ENCODE data around the gene KCNF1. TPM values are rescaled to one million over a fixed set of nuclear protein-coding genes. Genes with fewer than 3 reads are reported as not detected.

Gene KCNF1, protein sequence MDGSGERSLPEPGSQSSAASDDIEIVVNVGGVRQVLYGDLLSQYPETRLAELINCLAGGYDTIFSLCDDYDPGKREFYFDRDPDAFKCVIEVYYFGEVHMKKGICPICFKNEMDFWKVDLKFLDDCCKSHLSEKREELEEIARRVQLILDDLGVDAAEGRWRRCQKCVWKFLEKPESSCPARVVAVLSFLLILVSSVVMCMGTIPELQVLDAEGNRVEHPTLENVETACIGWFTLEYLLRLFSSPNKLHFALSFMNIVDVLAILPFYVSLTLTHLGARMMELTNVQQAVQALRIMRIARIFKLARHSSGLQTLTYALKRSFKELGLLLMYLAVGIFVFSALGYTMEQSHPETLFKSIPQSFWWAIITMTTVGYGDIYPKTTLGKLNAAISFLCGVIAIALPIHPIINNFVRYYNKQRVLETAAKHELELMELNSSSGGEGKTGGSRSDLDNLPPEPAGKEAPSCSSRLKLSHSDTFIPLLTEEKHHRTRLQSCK
- polyA plus RNA-seq (ENCODE audit: insufficient read length) = 3.7 TPM

DNA sequence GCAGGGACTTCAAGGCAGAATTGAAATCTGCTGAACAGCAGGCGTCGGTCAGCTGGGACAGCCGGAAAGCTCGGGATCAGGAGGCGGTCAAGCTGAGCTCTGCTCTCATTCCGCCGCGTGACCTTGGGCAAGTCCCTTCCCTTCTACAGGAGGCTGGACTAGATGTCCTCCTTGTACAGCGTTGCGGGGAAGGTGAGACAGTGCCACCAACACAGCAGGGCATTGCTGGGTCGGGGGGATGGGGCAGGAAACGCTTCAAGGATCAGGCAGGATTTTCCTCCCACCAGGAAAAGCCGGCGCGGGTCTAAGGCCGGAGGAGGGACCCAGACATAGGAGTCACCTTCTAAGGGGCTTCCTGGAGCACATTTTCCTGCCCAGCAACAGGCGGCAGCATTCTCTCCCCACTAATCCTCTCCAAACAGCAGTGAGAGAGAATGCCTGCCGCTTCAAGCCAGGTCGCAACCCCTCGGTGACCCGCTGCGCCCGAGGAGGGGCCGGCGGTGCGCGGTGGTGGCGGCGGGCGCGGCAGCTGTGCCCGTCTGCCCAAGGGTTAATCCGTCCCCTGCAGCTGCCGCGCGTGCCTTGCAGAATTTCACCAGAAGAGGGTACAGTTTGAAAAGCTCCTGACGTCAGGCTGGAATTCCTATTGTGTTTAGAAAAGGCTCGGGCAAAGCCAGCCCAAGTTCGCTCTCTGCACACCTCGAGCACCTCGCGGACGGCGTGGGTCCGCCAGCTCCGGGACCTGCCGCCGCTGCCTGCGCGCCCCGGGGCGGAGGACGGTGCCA lies at the start of gene KCNF1:
KCNF1 (plus strand) TSS at position 644 of the 785 bp plus-strand sequence. CDS start 493 bp downstream, outside the sequence.
- peak; percentile 40 for DNase-seq

DNA sequence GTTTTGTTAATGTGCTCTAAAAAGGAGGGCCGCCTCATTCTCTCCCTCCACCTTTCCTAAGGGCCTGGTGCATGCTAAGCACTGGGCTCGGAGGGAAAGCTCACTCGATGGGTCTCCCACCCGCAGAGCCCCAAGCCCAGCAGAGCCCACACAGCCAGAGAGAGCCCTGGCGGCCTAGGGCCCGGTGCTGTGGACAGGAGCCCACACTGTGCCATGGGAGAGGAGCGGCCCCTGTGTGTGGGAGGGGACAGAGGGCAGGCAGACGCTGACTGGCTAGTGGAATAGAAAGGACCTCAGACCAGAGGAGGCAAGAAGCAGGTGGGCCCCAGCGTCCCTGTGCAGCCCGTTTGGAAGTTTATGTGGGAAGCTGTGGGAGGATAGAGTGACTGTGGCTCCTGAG lies 49.4 kb upstream of the KCNF1 start:
- DNase-seq = no peak

DNA sequence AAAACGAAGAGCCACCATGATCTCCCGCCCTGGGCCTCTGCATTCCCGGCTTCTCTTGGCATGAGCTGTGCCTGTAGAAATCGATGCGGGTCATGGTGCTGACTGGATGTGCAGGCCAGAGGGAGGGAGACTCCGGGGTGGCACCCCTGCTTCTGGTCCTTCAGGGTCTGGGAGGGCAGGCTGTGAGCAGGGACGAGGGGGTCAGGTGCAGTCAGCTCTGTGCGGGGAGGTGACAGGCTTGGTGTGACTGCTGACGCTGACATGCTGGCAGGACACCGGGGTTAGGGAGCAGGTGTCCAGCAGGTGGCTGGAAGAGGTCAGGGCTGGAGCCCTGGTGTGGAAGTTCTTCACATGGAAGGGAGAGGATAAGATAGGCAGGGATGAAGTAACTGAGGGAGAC lies 48.7 kb upstream of the KCNF1 start:
- no peak for DNase-seq

DNA sequence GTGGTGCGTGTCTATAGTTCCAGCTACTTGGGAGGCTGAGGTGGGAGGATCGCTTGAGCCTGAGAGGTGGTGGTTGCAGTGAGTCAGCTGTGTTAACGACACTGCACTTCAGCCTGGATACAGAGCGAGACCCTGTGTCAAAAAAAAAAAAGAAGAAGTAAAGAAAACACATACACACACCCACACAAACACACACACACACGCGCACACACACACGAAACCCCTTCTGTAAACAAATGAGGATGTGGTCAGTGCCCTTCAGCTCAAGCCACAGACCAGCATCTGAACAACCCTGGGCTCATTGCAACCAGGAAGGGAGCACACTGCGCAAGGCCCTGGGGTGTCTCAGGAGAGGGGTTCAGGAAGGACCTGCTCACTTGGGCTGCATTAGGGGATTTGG lies 47.9 kb upstream of the KCNF1 start:
- DNase-seq = no peak

DNA sequence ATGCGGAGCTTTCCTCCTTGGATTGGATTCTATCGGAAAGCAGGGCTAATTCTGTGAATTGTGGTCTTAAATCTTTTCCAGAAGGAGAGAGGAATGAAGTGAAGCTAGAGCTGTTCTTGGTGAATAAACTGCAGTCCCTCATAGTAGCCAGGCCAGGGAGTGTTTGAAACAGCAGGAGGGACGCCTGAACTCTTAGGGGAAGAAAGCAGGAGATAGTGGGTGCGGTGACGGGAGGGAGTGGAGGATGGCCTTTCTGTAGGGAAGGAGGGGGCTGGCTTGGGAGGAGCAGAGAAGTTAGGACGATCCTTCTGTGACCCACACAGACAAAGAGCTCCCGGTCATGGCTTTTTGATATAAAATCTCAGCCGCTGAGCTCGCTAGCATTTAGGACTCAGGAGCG lies 47.5 kb upstream of the KCNF1 start:
- DNase-seq = no peak

DNA sequence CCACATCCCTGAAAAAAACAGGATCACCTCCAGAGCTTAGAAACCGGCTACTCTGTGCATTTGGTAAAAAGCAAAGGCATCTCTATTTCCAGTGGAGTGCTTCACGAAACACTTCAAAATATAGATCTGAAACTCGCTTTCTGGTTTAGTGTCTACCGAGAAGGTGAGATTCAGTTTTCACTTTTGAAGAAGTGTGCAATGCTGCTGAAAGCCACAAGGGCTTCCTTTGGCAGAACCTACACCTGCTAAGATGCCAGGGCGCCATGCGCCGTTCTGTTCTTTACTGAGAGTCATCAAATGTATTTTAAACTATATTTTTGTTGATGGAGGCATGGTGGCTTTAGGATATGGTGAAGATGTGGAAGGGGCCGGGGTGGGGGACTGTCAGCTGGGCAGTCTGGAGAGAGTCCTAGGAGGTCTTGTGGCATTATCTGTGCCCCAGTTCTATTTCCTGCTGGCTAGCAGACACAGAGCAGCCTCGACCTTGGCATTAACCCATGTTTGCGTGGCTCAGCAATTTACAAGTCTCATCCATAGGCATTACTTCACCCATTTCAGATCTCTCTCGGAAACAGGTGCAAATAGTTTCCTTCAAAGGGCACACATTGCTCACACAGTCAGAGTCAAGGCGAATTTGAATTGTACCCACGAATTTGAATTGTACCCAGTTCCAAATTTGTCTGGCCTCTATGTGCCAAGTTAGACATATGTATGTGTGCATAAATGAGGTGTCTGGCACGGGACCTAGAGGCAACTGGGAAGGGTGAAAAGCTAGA lies 46.7 kb upstream of the KCNF1 start:
- no peak for DNase-seq

DNA sequence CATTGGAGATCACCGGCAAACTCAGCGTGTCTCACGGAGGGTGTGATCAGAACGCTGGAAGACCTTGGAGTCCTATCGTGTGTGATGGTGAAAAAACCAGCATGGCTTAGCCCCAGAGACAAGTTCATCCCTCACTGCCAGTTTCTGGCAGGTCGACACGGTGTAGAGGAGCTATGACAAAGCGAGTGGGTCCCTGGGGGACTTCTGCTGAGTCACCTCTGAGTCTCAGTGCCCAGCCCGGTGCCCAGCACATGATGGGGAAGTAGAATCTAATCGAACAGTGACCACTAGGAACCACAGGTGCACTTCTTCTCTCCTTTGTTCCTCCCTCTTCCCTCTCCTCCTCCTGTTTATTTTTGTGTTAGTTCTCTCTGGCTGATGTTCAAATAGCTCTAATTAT lies 45.9 kb upstream of the KCNF1 start:
- no peak for DNase-seq

DNA sequence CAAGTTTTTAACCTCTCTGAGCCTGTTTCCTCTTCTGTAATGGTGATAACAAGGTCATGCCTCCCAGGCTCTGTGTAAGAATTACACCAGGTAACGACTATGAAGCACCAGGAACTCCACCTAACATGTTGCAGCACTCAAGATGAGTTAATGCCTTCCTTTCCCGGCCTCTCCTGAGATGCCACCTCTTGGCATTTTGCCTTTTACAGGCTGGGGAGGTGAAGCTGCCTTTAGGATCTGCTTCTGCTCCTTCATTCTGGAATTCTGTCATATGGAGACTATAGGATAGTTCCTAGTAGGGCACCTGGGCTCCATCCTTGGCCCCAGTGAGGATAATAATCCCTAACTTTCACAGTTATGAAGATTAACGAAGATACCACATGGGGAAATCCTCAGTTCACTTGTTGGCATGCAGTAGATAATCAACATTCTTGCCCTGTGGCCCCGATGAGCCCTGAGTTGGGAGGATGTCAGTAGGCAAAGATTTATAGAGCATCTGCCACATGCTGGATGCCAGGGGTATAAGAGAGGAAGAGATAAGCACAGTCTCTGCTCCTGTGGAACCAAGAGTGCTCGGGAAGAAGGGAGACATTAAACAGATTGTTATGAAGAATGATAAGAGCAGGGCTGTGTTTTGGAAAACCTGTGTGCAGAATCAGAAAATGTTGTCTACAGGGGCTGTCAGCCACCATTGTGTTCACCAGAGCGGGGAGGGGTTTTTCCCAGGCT lies 43.9 kb upstream of the KCNF1 start:
- no peak for DNase-seq

DNA sequence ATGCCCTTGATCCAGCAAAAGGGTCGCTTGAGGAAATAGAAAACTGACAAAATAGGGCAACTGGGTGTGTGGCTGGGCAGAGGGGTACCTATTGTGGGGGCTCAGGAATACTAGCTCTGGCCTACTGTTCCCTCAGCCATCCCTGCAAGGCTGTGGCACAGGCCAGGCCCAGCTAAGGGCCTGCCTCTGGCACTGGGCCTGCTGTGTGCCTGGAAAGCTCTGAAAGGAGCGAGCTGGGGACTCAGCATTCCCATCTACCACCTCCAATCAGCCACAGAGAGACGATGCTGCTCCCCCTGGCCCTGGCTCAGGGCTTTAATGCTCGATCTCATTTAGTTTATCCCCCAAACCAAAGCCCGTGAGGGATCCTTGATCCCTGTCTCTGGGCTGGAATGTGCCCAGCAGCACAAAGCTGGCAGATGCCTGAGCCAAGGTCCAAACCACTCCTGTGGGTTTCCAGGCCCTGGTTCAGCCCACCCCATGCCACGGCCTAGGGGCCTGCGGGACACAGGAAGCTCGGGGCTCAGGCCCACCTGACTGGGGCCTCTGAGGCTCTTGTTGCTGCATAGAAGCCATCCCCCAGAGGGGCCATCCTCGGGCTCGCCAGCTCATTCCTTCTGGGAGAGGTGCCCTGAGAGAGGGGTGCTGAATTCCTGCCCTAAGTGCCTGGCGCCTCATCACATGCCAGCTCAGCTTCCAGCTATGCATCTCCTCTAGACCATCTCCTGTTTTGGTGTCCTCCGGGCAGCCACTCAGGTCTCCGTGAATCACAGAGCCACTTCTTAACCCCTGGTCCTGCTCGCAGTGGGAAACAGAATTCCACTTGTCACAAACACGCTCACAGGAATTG lies 43.0 kb upstream of the KCNF1 start:
- DNase-seq = no peak

DNA sequence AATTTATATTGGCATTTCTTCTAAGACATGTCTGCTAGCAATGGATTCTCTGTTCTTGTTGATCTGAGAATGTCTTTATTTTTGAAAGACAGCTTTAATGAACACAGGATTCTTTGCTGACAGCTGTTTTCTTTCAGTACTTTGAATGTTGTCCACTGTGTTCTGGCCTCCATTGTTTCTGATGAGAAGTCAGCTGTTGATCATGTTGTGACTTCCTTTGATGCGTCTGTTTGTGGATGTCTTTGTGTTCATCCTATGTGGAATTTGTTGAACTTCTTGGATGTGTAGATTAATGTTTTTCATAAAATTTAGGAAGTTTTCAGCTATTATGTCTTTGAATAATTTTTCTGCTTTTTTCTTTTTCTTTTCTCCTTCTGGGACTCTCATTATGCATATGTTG lies 39.8 kb upstream of the KCNF1 start:
- DNase-seq = no peak

DNA sequence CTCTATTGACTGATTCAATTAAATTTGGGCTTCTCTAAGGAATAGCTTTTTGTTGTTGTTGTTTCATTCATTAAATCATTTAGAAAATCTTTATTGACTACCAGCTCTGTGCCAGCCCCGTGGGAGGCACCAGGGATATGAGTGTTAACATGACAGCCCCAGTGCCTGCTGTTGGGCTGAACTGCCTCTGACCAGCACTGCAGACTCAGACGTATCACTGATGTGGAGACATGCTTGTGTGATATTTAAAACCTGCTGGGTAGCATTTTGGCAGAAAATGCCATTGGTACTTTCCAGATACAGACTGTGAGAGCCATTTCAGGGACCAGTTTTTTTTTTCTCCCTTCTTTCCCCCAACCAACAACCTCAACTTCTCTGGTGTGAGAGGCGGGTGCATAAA lies 38.6 kb upstream of the KCNF1 start:
- no peak for DNase-seq

DNA sequence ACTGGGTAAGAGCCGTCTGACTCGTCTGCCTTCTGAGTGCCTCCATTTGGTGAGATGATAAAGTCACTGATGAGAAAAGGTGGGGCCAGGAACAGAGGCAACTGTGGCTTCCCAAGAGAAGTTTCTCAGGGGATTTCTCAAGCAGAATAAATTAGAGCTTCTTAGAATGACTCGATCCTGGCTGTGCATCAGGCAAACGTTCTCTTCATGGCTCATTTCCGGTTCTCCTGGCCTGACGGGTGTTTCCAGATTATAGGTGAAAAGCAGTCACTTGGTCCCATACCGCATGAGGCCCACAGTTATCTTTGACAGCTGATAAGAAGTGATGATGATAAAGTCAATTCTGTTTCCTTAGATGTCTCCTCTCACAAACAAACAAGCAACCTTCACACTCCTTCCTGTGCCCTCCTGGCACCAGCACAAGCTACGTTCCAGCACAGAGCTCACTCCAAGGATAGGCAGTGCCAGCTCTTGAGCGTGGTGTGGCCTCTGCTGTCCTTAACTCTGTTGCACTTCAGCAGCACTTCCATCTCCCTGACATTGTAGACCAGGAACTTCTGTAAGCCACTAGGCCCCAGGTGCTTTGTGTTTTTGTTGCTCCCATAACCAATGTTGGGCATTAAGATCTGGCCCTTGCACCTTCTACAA lies 37.8 kb upstream of the KCNF1 start:
- no peak for DNase-seq

DNA sequence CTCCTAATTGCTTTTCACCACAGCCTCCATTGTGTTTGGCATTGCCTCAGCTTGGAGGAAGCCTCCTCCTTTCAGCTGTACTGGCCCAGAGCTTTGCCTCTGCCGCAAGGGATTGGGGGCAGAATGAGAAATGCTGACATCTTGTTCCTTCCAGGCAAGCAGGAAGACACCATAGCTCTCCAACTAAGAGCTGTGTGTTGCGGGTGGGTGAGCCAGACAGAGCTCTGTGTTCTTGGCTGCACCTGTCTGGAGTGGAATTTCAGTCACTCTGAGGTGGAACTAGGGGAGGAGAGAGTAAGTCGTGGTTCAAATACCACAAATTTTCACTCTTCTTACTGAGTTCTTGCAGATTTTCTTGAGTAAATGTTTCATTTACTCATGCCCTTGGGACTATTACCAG lies 36.6 kb upstream of the KCNF1 start:
- no peak for DNase-seq

DNA sequence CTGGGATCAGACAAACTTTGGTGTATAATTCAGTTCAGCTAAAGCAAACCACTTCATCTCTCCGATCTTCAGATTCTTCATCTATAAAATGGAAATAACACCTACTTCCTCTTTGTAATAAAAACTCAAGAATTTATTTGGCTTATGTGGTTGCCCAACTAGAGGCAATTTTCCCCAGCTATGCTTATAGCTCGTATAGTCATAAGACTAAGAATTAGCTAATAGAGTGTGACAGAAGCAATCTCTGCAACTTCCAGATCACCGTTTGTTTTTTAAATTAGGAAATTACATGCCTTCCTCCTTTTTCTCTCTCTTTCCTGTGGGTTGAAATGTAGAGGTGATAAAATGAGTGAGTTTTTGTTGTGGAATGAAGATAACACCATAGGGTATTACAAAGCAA lies 35.3 kb upstream of the KCNF1 start:
- DNase-seq = no peak

DNA sequence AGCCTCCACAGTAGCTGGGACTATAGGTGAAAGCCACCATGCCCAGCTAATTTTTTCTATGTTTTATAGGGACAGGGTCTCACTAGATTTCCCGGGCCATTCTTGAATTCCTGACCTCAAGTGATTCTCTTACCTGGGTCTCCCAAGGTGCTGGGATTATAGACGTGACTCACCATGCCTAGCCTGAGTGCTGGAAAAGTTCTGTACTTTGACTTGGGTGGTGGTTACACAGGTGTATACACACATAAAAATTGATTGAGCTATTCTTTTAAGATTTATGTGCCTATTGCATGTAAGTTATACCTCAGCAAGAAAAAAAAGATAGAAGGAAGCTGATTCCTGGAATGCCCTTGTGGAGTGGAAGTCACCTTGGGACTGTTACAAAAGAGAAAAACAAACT lies 34.8 kb upstream of the KCNF1 start:
- DNase-seq = no peak

DNA sequence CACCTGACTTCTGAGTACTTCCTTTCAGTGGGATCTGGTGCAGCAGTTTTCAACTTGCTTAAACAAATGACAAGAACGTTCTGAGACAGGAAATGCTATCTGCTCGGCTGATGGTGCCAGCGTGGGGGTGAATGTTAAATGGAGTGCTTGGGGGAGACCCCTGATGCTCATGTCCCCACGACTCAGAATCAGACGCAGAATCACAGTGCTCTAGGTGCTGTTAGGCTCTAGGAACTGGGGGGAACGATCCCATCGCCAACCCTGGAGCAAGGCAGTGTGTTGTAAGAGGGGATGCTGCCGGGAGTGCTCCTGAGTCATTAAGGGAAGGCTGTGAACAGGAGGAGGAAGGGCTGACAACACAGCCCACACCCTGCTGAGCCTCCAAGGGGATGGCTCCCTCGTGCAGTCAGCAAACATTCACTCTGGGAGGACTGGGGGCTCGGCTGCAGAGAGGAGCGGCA lies 34.1 kb upstream of the KCNF1 start:
- no peak for DNase-seq

DNA sequence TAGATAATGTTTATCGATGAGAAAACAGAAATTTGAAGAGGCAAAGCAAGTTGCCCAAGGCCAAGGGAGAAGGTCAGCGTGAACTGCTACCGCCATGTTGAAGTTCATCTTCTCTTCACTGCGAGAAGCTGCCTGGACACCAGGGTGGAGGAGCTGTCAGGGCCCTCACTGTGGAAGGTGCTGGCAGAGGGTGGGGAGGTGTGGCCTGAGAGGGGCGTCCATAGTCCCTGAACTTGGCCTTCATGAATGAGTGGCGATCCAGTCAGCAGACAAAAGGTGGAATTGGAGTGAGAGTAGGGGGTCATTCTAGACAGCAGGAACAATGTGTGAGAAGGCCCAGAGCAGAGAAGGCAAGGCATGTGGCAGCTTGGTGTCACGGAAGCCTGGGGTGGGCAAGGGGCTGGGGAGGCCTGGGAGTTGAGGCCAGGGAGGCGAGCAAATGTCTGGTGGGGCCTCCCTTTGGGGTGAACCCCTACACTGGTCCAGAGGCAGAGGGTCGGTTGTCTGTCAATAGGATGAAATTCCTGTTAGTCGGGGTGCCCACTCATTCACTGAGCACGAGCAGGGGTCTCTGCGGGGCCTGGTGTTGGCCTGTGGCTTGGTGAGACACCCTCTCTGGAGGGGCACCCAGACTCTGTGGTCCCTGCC lies 33.3 kb upstream of the KCNF1 start:
- no peak for DNase-seq

DNA sequence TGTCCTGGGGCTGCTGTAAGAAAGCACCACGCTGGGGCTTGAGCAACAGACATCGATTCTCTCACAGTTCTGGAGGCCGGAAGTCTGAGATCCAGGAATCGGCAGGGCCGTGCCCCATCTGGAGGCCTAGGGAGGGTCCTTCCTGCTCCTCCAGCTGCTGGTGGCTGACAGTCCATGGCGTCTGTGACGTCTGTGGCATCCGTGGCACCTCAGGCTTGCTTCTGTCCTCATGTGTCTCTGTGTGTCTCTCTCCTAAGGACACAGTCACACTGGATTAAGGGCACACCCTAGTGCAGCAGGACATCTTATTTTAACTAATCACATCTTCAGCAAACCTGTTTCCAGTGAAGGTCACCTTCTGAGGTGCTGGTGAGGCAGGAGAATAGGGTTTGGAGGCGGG lies 32.6 kb upstream of the KCNF1 start:
- DNase-seq = no peak

DNA sequence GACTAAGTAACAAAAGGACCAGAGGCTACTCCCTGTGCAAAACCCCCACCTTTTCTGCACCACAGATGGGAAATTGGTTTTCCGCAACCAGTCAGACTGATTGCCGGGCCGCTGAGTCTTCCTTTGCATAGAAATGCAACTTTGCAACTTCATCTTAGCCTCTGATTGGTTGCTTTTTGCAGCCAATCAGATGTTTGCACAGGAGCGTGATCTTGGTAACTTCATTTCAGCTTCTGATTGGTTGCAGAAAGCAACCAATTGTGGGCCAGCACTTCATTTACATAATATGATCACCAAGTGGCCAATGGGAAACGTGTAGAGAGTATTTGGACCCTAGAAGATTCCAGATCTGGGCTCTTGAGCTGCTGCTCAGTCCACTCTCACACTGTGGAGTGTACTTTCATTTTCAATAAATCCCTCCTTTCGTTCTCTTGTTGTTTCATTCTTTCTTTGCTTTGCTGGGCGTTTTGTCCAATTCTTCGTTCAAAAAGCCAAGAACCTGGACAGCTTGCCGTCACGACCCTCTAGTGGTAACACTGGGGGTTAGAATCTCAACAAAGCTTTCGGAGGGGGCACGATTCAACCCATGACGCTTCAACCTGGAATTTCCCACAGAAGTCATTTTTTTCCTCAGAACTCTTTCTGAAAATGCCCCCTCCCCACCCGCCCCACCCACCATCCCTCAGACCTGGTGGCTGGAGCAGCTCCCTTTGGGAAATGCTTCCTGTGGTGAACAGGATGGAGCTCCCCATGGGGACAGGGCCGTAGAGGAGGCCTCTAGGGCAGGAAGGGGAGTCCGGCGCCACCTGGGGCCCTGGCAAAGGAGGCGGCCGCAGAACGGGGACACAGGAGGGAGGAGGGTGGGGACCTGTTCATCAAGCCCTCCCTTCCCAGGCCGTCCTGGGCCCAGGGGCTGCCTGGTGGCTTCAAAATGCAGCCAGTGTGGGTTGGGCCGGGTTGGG lies 31.8 kb upstream of the KCNF1 start:
- no peak for DNase-seq
